ENCODE data around the gene BCAR1. TPM values are rescaled to one million over a fixed set of nuclear protein-coding genes. Genes with fewer than 3 reads are reported as not detected.

Gene BCAR1
- total RNA-seq, 2 donors from 2014 or later, result 51.1 to 181 TPM

DNA sequence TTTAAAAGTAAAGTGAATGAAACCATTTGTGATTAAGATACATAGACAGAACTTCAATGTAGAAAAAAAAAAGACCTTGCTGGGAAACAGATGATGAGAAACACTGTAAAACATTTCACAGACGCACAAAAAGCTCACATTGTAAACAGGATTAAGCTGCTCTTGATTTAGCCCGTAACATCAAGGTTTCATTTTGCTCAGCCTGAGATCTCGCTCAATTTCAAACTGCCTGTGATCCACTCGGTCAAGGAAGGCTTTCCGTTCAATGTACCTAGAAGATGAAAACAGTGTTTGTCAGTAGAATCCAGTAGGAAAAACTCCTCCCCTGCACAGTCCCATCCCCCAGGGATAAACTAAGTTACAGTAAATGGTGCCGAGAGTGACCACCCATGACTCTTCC lies 42.3 kb upstream of the BCAR1 start:
- Histone ChIP-seq H3K9me3 (no peaks in the 10 kb centered on the region), H3K27ac (no peak overlapping the region), H3K36me3 (no peaks in the 10 kb centered on the region), H3K27me3 (replicated peaks; ENCODE audit: insufficient read depth) (no peaks in the 10 kb centered on the region), H3K4me1 (replicated peaks) (no peaks in the 10 kb centered on the region), H3K4me3 (no peak overlapping the region)
- whole genome bisulfite sequencing, result 76% methylated on average over 6 of the region's 6 CpGs
- TF ChIP-seq, protein P1, sequence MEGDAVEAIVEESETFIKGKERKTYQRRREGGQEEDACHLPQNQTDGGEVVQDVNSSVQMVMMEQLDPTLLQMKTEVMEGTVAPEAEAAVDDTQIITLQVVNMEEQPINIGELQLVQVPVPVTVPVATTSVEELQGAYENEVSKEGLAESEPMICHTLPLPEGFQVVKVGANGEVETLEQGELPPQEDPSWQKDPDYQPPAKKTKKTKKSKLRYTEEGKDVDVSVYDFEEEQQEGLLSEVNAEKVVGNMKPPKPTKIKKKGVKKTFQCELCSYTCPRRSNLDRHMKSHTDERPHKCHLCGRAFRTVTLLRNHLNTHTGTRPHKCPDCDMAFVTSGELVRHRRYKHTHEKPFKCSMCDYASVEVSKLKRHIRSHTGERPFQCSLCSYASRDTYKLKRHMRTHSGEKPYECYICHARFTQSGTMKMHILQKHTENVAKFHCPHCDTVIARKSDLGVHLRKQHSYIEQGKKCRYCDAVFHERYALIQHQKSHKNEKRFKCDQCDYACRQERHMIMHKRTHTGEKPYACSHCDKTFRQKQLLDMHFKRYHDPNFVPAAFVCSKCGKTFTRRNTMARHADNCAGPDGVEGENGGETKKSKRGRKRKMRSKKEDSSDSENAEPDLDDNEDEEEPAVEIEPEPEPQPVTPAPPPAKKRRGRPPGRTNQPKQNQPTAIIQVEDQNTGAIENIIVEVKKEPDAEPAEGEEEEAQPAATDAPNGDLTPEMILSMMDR (IDR thresholded peaks at IDR 0.05), result no peak
- TF ChIP-seq POLR2A (IDR thresholded peaks at IDR 0.05) (no peak), POLR2AphosphoS5 (IDR thresholded peaks at IDR 0.05) (no peak)
- intact Hi-C loops (cut with DNase I), result no loop called here
- DNase-seq (ENCODE audit: low spot score), result no peak

DNA sequence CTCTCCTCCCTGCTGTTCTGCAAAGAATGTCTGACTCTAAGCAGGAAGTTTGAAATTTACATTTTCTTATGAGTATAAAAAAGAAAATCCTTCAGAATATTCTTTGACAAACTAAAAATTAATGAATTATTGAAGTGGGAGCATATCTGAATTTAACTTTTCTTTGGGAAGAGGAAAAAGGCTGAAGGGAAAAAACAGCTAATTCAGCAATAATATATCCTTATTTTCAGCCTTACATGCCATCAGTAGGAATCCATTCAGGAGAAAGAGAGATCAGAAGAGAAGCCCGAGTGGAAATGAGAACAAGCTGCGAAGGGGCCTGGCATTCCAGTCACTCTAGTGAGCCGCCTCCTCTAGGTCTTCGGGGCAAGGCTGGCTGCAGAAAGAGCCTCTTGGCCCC lies 41.7 kb upstream of the BCAR1 start:
- Histone ChIP-seq H3K27me3 (replicated peaks; ENCODE audit: insufficient read depth) (no peaks in the 10 kb centered on the region), H3K36me3 (no peaks in the 10 kb centered on the region), H3K27ac (no peak overlapping the region), H3K4me3 (no peak overlapping the region), H3K4me1 (replicated peaks) (no peaks in the 10 kb centered on the region), H3K9me3 (no peaks in the 10 kb centered on the region)
- intact Hi-C loops (cut with DNase I), result no loop called here
- TF ChIP-seq, protein P1 (IDR thresholded peaks at IDR 0.05), result no peak
- DNase-seq (ENCODE audit: low spot score), result no peak
- 75% methylated on average over 4 of the region's 4 CpGs for WGBS

DNA sequence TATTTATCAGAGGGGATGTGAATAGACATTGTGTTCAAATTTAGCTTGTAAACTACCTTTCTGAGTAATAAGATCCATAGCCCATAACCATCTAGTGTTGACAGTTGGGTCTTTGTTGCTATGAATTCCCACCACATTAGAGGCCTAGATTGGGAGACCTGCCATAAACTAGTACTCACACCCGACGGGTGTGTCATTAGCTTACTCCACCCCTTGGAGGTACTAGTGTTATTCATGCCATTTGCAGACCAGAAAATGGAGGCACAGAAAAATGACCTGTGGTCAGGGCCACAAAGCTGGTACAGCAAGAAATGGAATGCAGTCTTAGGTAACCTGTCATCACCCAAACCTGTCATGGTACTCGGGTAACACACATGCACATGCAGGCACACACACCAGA lies 41.3 kb upstream of the BCAR1 start:
- no peaks in the 10 kb centered on the region for H3K36me3 ChIP-seq
- 85% methylated on average over 3 of the region's 3 CpGs for WGBS
- H3K4me3 ChIP-seq, result no peak overlapping the region
- DNase-seq (ENCODE audit: low spot score), result no peak
- H3K27ac ChIP-seq, result no peak overlapping the region
- H3K9me3 ChIP-seq, result no peaks in the 10 kb centered on the region
- TF ChIP-seq, protein P1 (IDR thresholded peaks at IDR 0.05), result no peak
- no peak for TF ChIP-seq POLR2A (IDR thresholded peaks at IDR 0.05)
- no peak for TF ChIP-seq POLR2AphosphoS5 (IDR thresholded peaks at IDR 0.05)
- intact Hi-C loops (cut with DNase I), result no loop called here
- no peaks in the 10 kb centered on the region for H3K27me3 ChIP-seq (replicated peaks; ENCODE audit: insufficient read depth)
- H3K4me1 ChIP-seq (replicated peaks), result no peaks in the 10 kb centered on the region

DNA sequence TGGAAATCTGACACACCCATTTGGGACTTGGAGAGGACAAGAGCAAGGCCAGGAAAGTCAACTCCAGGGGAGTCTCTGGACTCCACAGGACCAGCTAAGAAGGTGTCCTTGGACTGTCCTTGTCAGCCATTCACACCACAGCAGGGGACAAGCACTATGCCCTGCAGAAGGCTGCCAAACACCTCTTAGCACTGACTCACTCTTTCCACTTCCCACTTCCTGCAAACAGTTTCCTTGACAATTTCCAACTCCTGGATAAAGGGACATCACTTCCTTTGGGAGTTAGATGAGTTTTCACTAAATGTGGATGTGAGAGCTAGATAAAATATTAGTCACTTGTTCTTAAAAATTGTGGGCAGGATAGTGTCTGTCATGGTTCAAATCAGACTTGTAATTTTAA lies 37.8 kb upstream of the BCAR1 start:
- no peaks in the 10 kb centered on the region for H3K36me3 ChIP-seq

DNA sequence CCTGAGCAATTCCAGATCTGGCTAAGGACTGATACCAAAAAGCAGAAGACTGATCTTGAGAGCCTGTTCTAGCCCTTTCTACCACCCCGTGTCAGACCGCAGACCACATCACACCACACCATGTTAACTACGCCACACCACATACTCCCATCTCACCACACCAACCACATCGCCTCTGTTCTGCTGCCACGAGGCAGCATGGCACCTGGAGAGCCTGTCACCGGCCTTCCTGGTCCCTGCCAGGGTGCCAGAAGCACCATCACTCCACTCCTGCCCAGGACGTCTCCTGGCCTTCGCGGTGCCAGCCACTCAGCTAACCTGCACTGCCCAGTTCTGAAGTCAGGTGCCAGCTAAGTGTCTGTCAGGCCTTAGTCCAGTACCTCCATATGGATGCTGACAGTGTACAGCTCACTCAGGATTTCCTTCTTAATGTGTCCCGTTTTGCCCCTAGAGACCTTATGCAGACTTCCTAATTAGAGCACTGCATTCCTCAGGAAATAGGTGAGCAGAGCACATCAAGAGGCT lies 37.2 kb upstream of the BCAR1 start:
- H3K9me3 ChIP-seq, result no peaks in the 10 kb centered on the region
- TF ChIP-seq, protein P1 (IDR thresholded peaks at IDR 0.05), result no peak
- no peak for TF ChIP-seq POLR2AphosphoS5 (IDR thresholded peaks at IDR 0.05)
- TF ChIP-seq POLR2A (IDR thresholded peaks at IDR 0.05), result no peak
- H3K27ac ChIP-seq, result no peak overlapping the region
- 85% methylated on average over 10 of the region's 10 CpGs for WGBS
- intact Hi-C loops (cut with DNase I), result no loop called here
- H3K27me3 ChIP-seq (replicated peaks; ENCODE audit: insufficient read depth), result no peaks in the 10 kb centered on the region
- DNase-seq (ENCODE audit: low spot score), result no peak
- no peak overlapping the region for H3K4me3 ChIP-seq
- H3K36me3 ChIP-seq, result no peaks in the 10 kb centered on the region
- H3K4me1 ChIP-seq (replicated peaks), result no peaks in the 10 kb centered on the region

More for the DNA sequence above, 37.8 kb upstream of the BCAR1 start:
- no peak overlapping the region for H3K4me3 ChIP-seq
- DNase-seq (ENCODE audit: low spot score), result no peak
- no peaks in the 10 kb centered on the region for H3K9me3 ChIP-seq
- H3K27ac ChIP-seq, result no peak overlapping the region
- no peaks in the 10 kb centered on the region for H3K4me1 ChIP-seq (replicated peaks)
- H3K27me3 ChIP-seq (replicated peaks; ENCODE audit: insufficient read depth), result no peaks in the 10 kb centered on the region
- TF ChIP-seq POLR2A (IDR thresholded peaks at IDR 0.05), result no peak
- TF ChIP-seq POLR2AphosphoS5 (IDR thresholded peaks at IDR 0.05), result no peak
- TF ChIP-seq, protein P1 (IDR thresholded peaks at IDR 0.05), result no peak
- intact Hi-C loops (cut with DNase I), result no loop called here

Data from prostate gland (tissue), 2 donors.